Measurements from ENCODE around the gene IRF9. TPM values are rescaled to one million over a fixed set of nuclear protein-coding genes. Genes with fewer than 3 reads are reported as not detected.

IRF9 gene
- total RNA-seq, 1 experiment from 2014 or later = 25.1 TPM

GRCh38 chr14:24132976-24133375 lies 28.1 kb upstream of the IRF9 start:
- ChIA-PET CTCF (no interaction called here), POLR2A (ENCODE audit: low non-redundant PET) (no interaction called here)
- no peak for TF ChIP-seq EZH2 (IDR thresholded peaks at IDR 0.05; ENCODE audit: borderline replicate concordance, low read depth, low read length, poor library complexity, severe bottlenecking)
- TF ChIP-seq, protein P1, sequence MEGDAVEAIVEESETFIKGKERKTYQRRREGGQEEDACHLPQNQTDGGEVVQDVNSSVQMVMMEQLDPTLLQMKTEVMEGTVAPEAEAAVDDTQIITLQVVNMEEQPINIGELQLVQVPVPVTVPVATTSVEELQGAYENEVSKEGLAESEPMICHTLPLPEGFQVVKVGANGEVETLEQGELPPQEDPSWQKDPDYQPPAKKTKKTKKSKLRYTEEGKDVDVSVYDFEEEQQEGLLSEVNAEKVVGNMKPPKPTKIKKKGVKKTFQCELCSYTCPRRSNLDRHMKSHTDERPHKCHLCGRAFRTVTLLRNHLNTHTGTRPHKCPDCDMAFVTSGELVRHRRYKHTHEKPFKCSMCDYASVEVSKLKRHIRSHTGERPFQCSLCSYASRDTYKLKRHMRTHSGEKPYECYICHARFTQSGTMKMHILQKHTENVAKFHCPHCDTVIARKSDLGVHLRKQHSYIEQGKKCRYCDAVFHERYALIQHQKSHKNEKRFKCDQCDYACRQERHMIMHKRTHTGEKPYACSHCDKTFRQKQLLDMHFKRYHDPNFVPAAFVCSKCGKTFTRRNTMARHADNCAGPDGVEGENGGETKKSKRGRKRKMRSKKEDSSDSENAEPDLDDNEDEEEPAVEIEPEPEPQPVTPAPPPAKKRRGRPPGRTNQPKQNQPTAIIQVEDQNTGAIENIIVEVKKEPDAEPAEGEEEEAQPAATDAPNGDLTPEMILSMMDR (conservative IDR thresholded peaks at IDR 0.05; ENCODE audit: low read depth, low read length) = no peak
- Histone ChIP-seq H3K27ac (ENCODE audit: low read depth, low read length, poor library complexity, severe bottlenecking) (no peak overlapping the region), H3K4me3 (ENCODE audit: low read depth, low read length, poor library complexity, severe bottlenecking) (no peak overlapping the region), H3K36me3 (ENCODE audit: insufficient read depth, low read length, poor library complexity, severe bottlenecking) (peaks cover 8% of the 10 kb centered on the region), H3K27me3 (replicated peaks; ENCODE audit: insufficient read depth, low read depth, low read length, poor library complexity) (no peaks in the 10 kb centered on the region), H3K9me3 (ENCODE audit: low read depth, low read length, poor library complexity, severe bottlenecking) (no peaks in the 10 kb centered on the region), H3K4me1 (ENCODE audit: insufficient read depth, low read length, poor library complexity, severe bottlenecking) (peaks cover 7% of the 10 kb centered on the region)
- no TSS peak for BruUV-seq (replicated peaks)
- DNase-seq (ENCODE audit: low spot score) = no peak
- intact Hi-C loops (cut with micrococcal nuclease; ENCODE audit: unreplicated experiment) = no loop called here

- H3K4me1 ChIP-seq (ENCODE audit: insufficient read depth, low read length, poor library complexity, severe bottlenecking) = peaks cover 7% of the 10 kb centered on the region
- POLR2A ChIA-PET (ENCODE audit: low non-redundant PET) = no interaction called here
- DNase-seq (ENCODE audit: low spot score) = no peak
- CTCF ChIA-PET = no interaction called here
- no peaks in the 10 kb centered on the region for H3K9me3 ChIP-seq (ENCODE audit: low read depth, low read length, poor library complexity, severe bottlenecking)
- TF ChIP-seq, protein P1 (conservative IDR thresholded peaks at IDR 0.05; ENCODE audit: low read depth, low read length) = no peak
- no peak for TF ChIP-seq EZH2 (IDR thresholded peaks at IDR 0.05; ENCODE audit: borderline replicate concordance, low read depth, low read length, poor library complexity, severe bottlenecking)
- no peaks in the 10 kb centered on the region for H3K27me3 ChIP-seq (replicated peaks; ENCODE audit: insufficient read depth, low read depth, low read length, poor library complexity)
- no peak overlapping the region for H3K27ac ChIP-seq (ENCODE audit: low read depth, low read length, poor library complexity, severe bottlenecking)
- no peak overlapping the region for H3K4me3 ChIP-seq (ENCODE audit: low read depth, low read length, poor library complexity, severe bottlenecking)
- BruUV-seq (replicated peaks) = no TSS peak
- intact Hi-C loops (cut with micrococcal nuclease; ENCODE audit: unreplicated experiment) = no loop called here
- peaks cover 16% of the 10 kb centered on the region for H3K36me3 ChIP-seq (ENCODE audit: insufficient read depth, low read length, poor library complexity, severe bottlenecking)
Observed at GRCh38 chr14:24133735-24134134, 27.3 kb upstream of the IRF9 start.

DNA sequence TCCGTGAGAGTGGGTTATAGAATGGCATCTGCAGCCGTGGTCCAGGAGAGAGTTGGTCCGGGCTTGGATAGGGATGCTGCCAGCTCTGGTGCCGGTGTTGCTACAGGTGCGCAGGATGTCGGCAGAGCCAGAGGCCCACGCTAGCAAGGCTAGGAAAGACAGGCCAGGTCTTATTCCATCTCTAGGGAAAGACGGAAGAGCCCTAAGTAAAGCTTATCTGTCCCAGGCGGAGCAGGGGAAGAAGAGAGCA lies 25.6 kb upstream of the IRF9 start:
- POLR2A ChIA-PET (ENCODE audit: low non-redundant PET) = interaction anchor here (0.7 kb wide), 1 partner anchor 44 kb away, joined by 3 read pairs; no protein-coding TSS in a partner anchor
- BruUV-seq (replicated peaks) = no TSS peak
- peak overlapping the region; percentile 100 for H3K4me3 ChIP-seq (ENCODE audit: low read depth, low read length, poor library complexity, severe bottlenecking)
- H3K9me3 ChIP-seq (ENCODE audit: low read depth, low read length, poor library complexity, severe bottlenecking) = no peaks in the 10 kb centered on the region
- no peak for DNase-seq (ENCODE audit: low spot score)
- intact Hi-C loops (cut with micrococcal nuclease; ENCODE audit: unreplicated experiment) = no loop called here
- TF ChIP-seq, protein P1 (conservative IDR thresholded peaks at IDR 0.05; ENCODE audit: low read depth, low read length) = no peak
- no peak for TF ChIP-seq EZH2 (IDR thresholded peaks at IDR 0.05; ENCODE audit: borderline replicate concordance, low read depth, low read length, poor library complexity, severe bottlenecking)
- H3K36me3 ChIP-seq (ENCODE audit: insufficient read depth, low read length, poor library complexity, severe bottlenecking) = peaks cover 28% of the 10 kb centered on the region
- CTCF ChIA-PET = interaction anchor here (0.6 to 1.0 kb wide), 2 partner anchors 26 to 38 kb away, joined by 3 to 4 read pairs; partner anchors contain the start of gene IRF9
- peaks cover 13% of the 10 kb centered on the region for H3K4me1 ChIP-seq (ENCODE audit: insufficient read depth, low read length, poor library complexity, severe bottlenecking)
- no peaks in the 10 kb centered on the region for H3K27me3 ChIP-seq (replicated peaks; ENCODE audit: insufficient read depth, low read depth, low read length, poor library complexity)
- H3K27ac ChIP-seq (ENCODE audit: low read depth, low read length, poor library complexity, severe bottlenecking) = peak overlapping the region; percentile 18

Data from A673 (cell line).